OCI-LY7 (cell line): ENCODE data around the gene CCT7. TPM values are rescaled to one million over a fixed set of nuclear protein-coding genes. Genes with fewer than 3 reads are reported as not detected.

Experiments
- BruUV-seq: library from RNA; stranded (reverse); fragments of 400-500 nt; replicated peaks from 2 replicates; lab custom pipeline; 2021; lab: Mats Ljungman, UMichigan
- CTCF ChIA-PET: fragments of 300-600 bp; sonication (Branson Sonifier 250); formaldehyde crosslinking; loops from one replicate; lab custom pipeline; 2022; ENCODE audit warnings: antibody characterized with exemption; ENCODE audit not compliant: unreplicated experiment; lab: Charles Lee
- POLR2A ChIA-PET: fragments of 300-600 bp; sonication (Branson Sonifier 250); formaldehyde crosslinking; loops from one replicate; lab custom pipeline; 2022; ENCODE audit warnings: antibody characterized with exemption; lab: Charles Lee
- DNase-seq: peaks from one replicate; pipeline ENCODE4 v3.0.0-alpha.2; 2015; ENCODE audit warnings: low spot score
- H2AFZ ChIP-seq: fragments of 200-600 bp; sonication (generic), shearing (Covaris generic); 2 replicates; pipeline ENCODE4 v1.6.1; 2014; ENCODE audit warnings: mild to moderate bottlenecking, antibody characterized with exemption, low read length, moderate library complexity
- H3K27ac ChIP-seq: fragments of 200-600 bp; sonication (generic); 2 replicates; pipeline ENCODE4 v1.5.1; 2014; ENCODE audit warnings: mixed run types, low read depth, mild to moderate bottlenecking, moderate library complexity, low read length, inconsistent platforms; ENCODE audit not compliant: poor library complexity, severe bottlenecking
- H3K36me3 ChIP-seq: fragments of 200-600 bp; sonication (generic); 2 replicates; pipeline ENCODE4 v1.6.1; 2014; ENCODE audit warnings: mild to moderate bottlenecking, antibody characterized with exemption, low read length, moderate library complexity, mixed read lengths; ENCODE audit not compliant: insufficient read depth
- H3K4me1 ChIP-seq: fragments of 200-600 bp; sonication (generic); 2 replicates; pipeline ENCODE4 v1.5.1; 2014; ENCODE audit warnings: mild to moderate bottlenecking, low read length; ENCODE audit not compliant: insufficient read depth, poor library complexity, severe bottlenecking
- H3K4me2 ChIP-seq: fragments of 200-600 bp; sonication (generic); 2 replicates; pipeline ENCODE4 v1.6.1; 2014; ENCODE audit warnings: mild to moderate bottlenecking, low read length
- H3K4me3 ChIP-seq: fragments of 200-600 bp; sonication (generic); 2 replicates; pipeline ENCODE4 v1.5.1; 2014; ENCODE audit warnings: mild to moderate bottlenecking, low read depth, low read length; ENCODE audit not compliant: poor library complexity, severe bottlenecking
- H3K79me2 ChIP-seq: fragments of 200-600 bp; sonication (generic); 2 replicates; pipeline ENCODE4 v1.6.1; 2016; ENCODE audit warnings: low read depth, mild to moderate bottlenecking, low read length, moderate library complexity, mixed read lengths; ENCODE audit not compliant: insufficient read depth
- H3K9me2 ChIP-seq: fragments of 200-600 bp; sonication (generic); 2 replicates; pipeline ENCODE4 v1.6.1; 2016; ENCODE audit warnings: mild to moderate bottlenecking, low read length, mixed read lengths; ENCODE audit not compliant: insufficient read depth
- H3K9me3 ChIP-seq: fragments of 200-600 bp; sonication (generic); 2 replicates; pipeline ENCODE4 v1.6.1; 2014; ENCODE audit warnings: mild to moderate bottlenecking, mixed run types, low read length, mixed read lengths
- H4K20me1 ChIP-seq: fragments of 200-600 bp; sonication (generic); 2 replicates; pipeline ENCODE4 v1.6.1; 2014; ENCODE audit warnings: mild to moderate bottlenecking, antibody characterized with exemption, low read length, moderate library complexity, mixed read lengths; ENCODE audit not compliant: insufficient read depth
- EZH2phosphoT487 ChIP-seq: fragments of 200-600 bp; sonication (generic); IDR thresholded peaks from 2 replicates; pipeline ENCODE4 v1.6.1; 2018; ENCODE audit warnings: low read depth, borderline replicate concordance, mild to moderate bottlenecking, mixed run types, antibody characterized with exemption, low read length, moderate library complexity, mixed read lengths
- intact Hi-C: fragments of 100-400 bp; cut with micrococcal nuclease; formaldehyde crosslinking; loops from one replicate; pipeline ENCODE4 v1.10.0; 2022; ENCODE audit not compliant: unreplicated experiment
- total RNA-seq, 2 experiments: library from RNA; depleted of rRNA in 1 of 2; stranded (reverse); fragments of >200 nt in 1 of 2; shearing (Covaris generic) in 1 of 2; gene quantifications; 2 replicates each; pipeline ENCODE4 v1.2.3, GENCODE V29; 2014 to 2022
- TF ChIP-seq, protein P1 (sequence below): fragments of 200-600 bp; sonication (generic); conservative IDR thresholded peaks from 2 replicates; pipeline ENCODE4 v1.5.1; 2014; ENCODE audit warnings: mild to moderate bottlenecking, antibody characterized with exemption, low read length, moderate library complexity, mixed read lengths

CCT7 gene
- total RNA-seq, 2 experiments from 2014 or later = 334 to 347 TPM

DNA sequence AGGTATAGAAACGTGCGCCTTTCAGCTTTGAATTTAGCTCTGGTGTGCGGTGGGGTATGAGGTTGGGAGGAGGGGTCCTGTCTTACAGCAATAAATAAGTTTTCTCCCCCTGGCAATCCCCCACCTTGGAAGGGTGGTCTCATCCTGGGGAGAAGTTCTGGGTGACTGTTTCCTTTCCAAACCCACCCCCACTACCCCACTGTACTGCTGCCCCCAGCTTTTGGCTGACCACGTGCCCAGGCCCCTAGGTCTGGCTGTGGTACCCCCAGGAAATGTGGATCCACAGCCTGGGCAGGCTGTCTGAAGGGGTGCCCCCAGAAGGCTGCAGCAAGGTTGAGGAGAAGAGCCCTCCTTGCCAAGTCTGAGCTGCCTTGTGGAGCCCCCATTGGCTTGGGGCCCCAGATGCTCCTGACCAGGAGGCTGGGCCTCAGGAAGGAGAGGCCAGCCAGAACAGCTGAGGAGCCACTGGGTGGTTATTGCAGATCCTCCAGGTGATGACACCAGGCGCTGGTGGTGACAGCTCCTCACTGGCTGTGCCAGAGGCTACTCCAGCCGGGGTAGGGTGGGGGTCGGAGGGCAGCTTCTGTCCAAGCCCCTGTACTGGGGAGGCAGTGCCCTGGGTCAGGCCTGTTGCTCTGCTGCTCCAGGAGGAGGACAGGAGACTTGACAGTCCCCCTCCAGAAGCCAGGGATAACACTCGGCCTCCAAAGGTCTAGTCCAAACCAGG lies 24.2 kb downstream of the CCT7 start:
- Histone ChIP-seq H3K36me3 (peaks cover 84% of the 10 kb centered on the region), H3K9me2 (no peaks in the 10 kb centered on the region), H3K4me3 (no peak overlapping the region), H4K20me1 (no peaks in the 10 kb centered on the region), H3K4me2 (no peak overlapping the region), H3K4me1 (no peaks in the 10 kb centered on the region), H2AFZ (no peak overlapping the region), H3K27ac (no peak overlapping the region), H3K79me2 (no peaks in the 10 kb centered on the region), H3K9me3 (no peaks in the 10 kb centered on the region)
- POLR2A ChIA-PET = interaction anchor here (0.6 kb wide), 1 partner anchor 518 kb away, joined by 4 read pairs; no protein-coding TSS in a partner anchor
- DNase-seq = no peak
- BruUV-seq = no TSS peak
- TF ChIP-seq, protein P1, sequence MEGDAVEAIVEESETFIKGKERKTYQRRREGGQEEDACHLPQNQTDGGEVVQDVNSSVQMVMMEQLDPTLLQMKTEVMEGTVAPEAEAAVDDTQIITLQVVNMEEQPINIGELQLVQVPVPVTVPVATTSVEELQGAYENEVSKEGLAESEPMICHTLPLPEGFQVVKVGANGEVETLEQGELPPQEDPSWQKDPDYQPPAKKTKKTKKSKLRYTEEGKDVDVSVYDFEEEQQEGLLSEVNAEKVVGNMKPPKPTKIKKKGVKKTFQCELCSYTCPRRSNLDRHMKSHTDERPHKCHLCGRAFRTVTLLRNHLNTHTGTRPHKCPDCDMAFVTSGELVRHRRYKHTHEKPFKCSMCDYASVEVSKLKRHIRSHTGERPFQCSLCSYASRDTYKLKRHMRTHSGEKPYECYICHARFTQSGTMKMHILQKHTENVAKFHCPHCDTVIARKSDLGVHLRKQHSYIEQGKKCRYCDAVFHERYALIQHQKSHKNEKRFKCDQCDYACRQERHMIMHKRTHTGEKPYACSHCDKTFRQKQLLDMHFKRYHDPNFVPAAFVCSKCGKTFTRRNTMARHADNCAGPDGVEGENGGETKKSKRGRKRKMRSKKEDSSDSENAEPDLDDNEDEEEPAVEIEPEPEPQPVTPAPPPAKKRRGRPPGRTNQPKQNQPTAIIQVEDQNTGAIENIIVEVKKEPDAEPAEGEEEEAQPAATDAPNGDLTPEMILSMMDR = no peak
- TF ChIP-seq EZH2phosphoT487 = no peak
- CTCF ChIA-PET = interaction anchor here (0.5 kb wide), 1 partner anchor 34 kb away, joined by 3 read pairs; no protein-coding TSS in a partner anchor
- intact Hi-C loops = no loop called here

DNA sequence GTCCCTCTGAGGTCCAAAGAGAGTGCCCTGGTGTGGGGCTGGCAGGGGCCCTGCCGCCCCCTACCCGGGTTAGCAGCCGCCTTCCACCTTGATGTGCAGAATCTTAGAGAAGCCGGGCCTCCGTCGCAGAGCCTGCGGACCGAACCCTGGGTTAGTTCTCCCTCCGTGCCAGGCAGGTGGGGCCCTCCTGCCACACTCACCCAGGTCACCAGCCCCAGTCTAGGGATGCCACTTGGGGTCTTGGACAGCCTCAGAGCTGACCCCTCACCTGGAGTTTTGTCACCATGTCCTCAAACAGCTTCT lies 24.8 kb downstream of the CCT7 start:
- ChIA-PET POLR2A (no interaction called here), CTCF (interaction anchor here (0.5 kb wide), 1 partner anchor 34 kb away, joined by 3 read pairs; no protein-coding TSS in a partner anchor)
- no peak overlapping the region for H2AFZ ChIP-seq
- no TSS peak for BruUV-seq
- no peak for DNase-seq
- no peak overlapping the region for H3K4me2 ChIP-seq
- H3K79me2 ChIP-seq = no peaks in the 10 kb centered on the region
- no peak overlapping the region for H3K27ac ChIP-seq
- no peaks in the 10 kb centered on the region for H3K9me3 ChIP-seq
- TF ChIP-seq EZH2phosphoT487 = no peak
- TF ChIP-seq, protein P1 = no peak
- H3K4me3 ChIP-seq = no peak overlapping the region
- intact Hi-C loops = no loop called here
- peaks cover 84% of the 10 kb centered on the region for H3K36me3 ChIP-seq
- no peaks in the 10 kb centered on the region for H3K9me2 ChIP-seq
- no peaks in the 10 kb centered on the region for H3K4me1 ChIP-seq
- H4K20me1 ChIP-seq = no peaks in the 10 kb centered on the region

DNA sequence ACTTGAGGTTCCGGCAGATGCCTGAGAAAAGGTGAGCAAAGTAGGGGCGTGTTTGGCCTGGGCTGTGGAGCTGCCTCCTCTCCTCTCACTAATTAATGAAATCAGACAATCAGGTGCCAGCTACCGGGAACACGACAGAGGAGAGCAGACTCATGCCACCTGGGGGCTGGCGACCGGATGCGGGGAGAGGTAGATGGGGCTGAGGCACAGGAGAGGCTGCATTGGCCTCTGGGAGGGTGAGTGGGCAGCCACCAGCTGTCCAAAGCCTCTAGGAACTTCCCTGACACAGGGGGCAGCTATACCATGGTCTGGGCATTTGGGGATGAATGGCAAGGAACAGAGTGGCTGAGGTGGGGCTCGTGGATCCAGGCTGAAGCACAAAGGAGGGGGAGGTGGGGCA lies 25.2 kb downstream of the CCT7 start:
- Histone ChIP-seq H3K9me3 (no peaks in the 10 kb centered on the region), H3K9me2 (no peaks in the 10 kb centered on the region), H3K4me1 (no peaks in the 10 kb centered on the region), H4K20me1 (no peaks in the 10 kb centered on the region), H3K4me2 (no peak overlapping the region), H2AFZ (no peak overlapping the region), H3K36me3 (peaks cover 84% of the 10 kb centered on the region), H3K27ac (no peak overlapping the region), H3K4me3 (no peak overlapping the region), H3K79me2 (no peaks in the 10 kb centered on the region)
- POLR2A ChIA-PET = no interaction called here
- intact Hi-C loops = no loop called here
- no TSS peak for BruUV-seq
- TF ChIP-seq, protein P1 = no peak
- TF ChIP-seq EZH2phosphoT487 = no peak
- CTCF ChIA-PET = no interaction called here
- DNase-seq = no peak
